ENCODE measurements around the gene PDLIM1.

The PDLIM1 gene

DNA sequence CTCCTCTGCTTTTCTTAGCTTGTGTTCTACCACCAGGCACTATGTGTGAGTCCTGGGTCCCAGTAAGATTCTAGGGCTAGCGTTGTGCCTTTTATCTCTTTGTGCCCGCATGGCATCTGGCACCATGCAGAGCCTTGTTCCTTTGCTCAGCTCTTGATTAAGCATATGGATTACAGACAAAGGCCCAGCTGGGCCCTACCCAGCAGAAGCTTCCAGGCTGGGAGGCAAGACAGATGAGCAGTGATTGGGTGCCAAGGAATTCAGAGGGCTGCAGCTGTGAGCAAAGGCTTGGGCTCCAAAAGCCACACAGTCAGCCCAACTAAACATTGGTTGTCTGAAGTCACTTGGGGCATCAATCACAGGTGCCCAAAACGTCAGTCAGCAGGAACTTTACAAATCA is 94.8 kb downstream of the PDLIM1 start:
- DNase-seq = no peak

- DNase-seq = no peak
These were observed 96.9 kb downstream of the PDLIM1 start, which contains the start of gene ACSM6 for GRCh38 chr10:95193944-95194343. Gene ACSM6 (plus strand): TSS chr10:95194238. CDS start chr10:95194486, 248 bp downstream.

DNA sequence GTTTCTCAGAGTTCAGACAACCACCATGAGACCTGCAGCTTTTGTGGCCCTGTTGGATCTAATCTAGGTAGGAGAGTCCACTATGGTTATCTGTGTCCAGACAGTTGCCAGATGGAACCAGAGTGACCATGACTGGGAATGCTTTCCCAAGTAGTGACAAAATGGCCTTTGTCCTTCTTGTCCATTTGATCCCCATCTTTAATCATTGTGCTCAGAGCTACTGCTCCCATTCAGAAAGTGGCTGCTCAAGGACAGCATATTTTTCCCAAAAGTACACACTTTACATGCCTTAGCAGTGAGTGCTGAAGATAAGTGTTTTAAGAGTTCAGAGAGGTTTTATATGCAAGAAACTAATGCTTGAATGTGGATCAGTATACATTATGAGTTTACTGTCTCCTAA is 102.2 kb downstream of the PDLIM1 start:
- no peak for DNase-seq

DNA sequence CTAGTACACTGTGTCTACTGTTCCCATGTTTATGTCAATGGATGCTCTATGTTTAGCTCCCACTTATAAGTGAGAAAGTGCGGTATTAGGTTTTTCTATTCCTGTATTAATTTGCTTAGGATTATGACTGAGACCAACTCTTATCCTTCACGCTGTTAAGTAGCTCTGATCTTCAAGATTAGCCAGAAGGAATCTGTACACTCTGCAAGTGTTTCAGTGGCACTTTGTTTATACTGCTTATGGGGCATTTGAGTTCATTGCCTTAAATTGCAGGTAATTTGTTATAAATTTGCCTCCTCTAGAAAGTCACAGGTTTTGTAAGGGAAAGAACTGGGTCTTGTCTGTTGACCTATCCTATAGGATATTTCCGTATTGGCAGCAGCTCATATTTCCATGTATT is 103.2 kb downstream of the PDLIM1 start:
- no peak for DNase-seq

Data from T1000 (cell line).